Gastrocnemius medialis (tissue), 4 donors: ENCODE data around the gene UBE3C. TPM values are rescaled to one million over a fixed set of nuclear protein-coding genes. Genes with fewer than 3 reads are reported as not detected.

Source experiments
- ATAC-seq, 2 donors: fragments of 150-250 bp; one replicate each; pipeline ENCODE4 v1.9.1; 2016
- DNase-seq, 2 donors: peaks; one replicate each; pipeline ENCODE4 v3.0.0-alpha.2; 2019
- H3K27ac ChIP-seq, 4 donors: fragments of 200-600 bp; sonication (generic); 1 replicate in 1 of 4; 2 replicates in 3 of 4; pipeline ENCODE4 v1.5.1; 2016 to 2018; ENCODE audit warnings: mild to moderate bottlenecking in 2 of 4, moderate library complexity in 1 of 4
- H3K27me3 ChIP-seq, 3 donors: fragments of 200-600 bp; sonication (generic) in 2 of 3; 1 replicate in 1 of 3; 2 replicates in 2 of 3; pipeline versions ENCODE4 v1.5.1 to v1.6.0; 2016 to 2019; ENCODE audit warnings: mild to moderate bottlenecking in 1 of 3, moderate library complexity in 1 of 3
- H3K36me3 ChIP-seq, 2 donors: fragments of 200-600 bp; sonication (generic) in 1 of 2; one replicate each; pipeline ENCODE4 v1.5.1; 2017 to 2018
- H3K4me1 ChIP-seq, 2 donors: fragments of 200-600 bp; sonication (generic) in 1 of 2; one replicate each; pipeline ENCODE4 v1.5.1; 2016 to 2017; ENCODE audit warnings: mild to moderate bottlenecking in 2 of 2
- H3K4me3 ChIP-seq, 4 donors: fragments of 200-600 bp; sonication (generic) in 3 of 4; 1 replicate in 1 of 4; 2 replicates in 3 of 4; pipeline ENCODE4 v1.5.1; 2016 to 2019; ENCODE audit warnings: mild to moderate bottlenecking in 2 of 4
- H3K9me3 ChIP-seq, 3 donors: fragments of 200-600 bp; sonication (generic) in 2 of 3; 1 replicate in 1 of 3; 2 replicates in 2 of 3; pipeline ENCODE4 v1.5.1; 2016 to 2019
- CTCF ChIP-seq, 5 experiments: fragments of 450-650 bp in 3 of 5; fragments of 200-600 bp in 2 of 5; sonication (generic) in 2 of 5; IDR thresholded peaks in 4 of 5; conservative IDR thresholded peaks in 1 of 5; 1 replicate in 4 of 5; 2 replicates in 1 of 5; pipeline ENCODE4 v1.5.1; 2016 to 2019; ENCODE audit warnings: antibody characterized with exemption in 5 of 5, mild to moderate bottlenecking in 3 of 5, moderate library complexity in 3 of 5
- POLR2A ChIP-seq, 2 donors: fragments of 450-650 bp; IDR thresholded peaks; one replicate each; pipeline ENCODE4 v1.6.1; 2017; ENCODE audit warnings: antibody characterized with exemption in 2 of 2, mild to moderate bottlenecking in 2 of 2, moderate library complexity in 2 of 2
- in situ Hi-C, 4 donors: fragments of 200-750 bp; cut with MboI; loops; one replicate each; pipeline versions ENCODE4 v1.15.0 to v1.8.0; 2017; ENCODE audit warnings: low sequenced_read_pairs in 4 of 4
- intact Hi-C: fragments of 100-400 bp; cut with DNase I; formaldehyde crosslinking; loops from one replicate; pipeline ENCODE4 v1.15.1; 2023; ENCODE audit warnings: low total_unique reads
- total RNA-seq, 4 donors: library from RNA; depleted of rRNA; stranded (reverse); fragments of >200 nt; gene quantifications; one replicate each; pipeline versions ENCODE4 v1.1.0 to v1.2.3, GENCODE V29; 2016

UBE3C gene
- total RNA-seq, 4 donors from 2014 or later, result 64.4 to 123 (median 76.3) TPM

- no peaks in the 10 kb centered on the region for H3K27me3 ChIP-seq
- H3K4me1 ChIP-seq, result no peaks in the 10 kb centered on the region
- no peak overlapping the region for H3K4me3 ChIP-seq
- H3K9me3 ChIP-seq, result no peaks in the 10 kb centered on the region
- DNase-seq (no peak), ATAC-seq (no peak)
- H3K27ac ChIP-seq, result no peak overlapping the region
- in situ Hi-C loops, result no loop called here
- peaks cover 0 to 20% of the 10 kb centered on the region in 2 donors for H3K36me3 ChIP-seq
- intact Hi-C loops, result no loop called here
- TF ChIP-seq POLR2A (IDR thresholded peaks at IDR 0.05) (no peak), CTCF (IDR thresholded peaks at IDR 0.05 in 4 of 5, conservative IDR thresholded peaks at IDR 0.05 in 1 of 5) (no peak)
Observed at GRCh38 chr7:157210682-157211081, 72.0 kb downstream of the UBE3C start.

- TF ChIP-seq CTCF (IDR thresholded peaks at IDR 0.05 in 4 of 5, conservative IDR thresholded peaks at IDR 0.05 in 1 of 5), result no peak
- no peak for TF ChIP-seq POLR2A (IDR thresholded peaks at IDR 0.05)
- ATAC-seq (no peak), DNase-seq (no peak)
- Histone ChIP-seq H3K36me3 (peaks cover 0 to 17% of the 10 kb centered on the region in 2 donors), H3K4me3 (no peak overlapping the region), H3K9me3 (no peaks in the 10 kb centered on the region), H3K4me1 (no peaks in the 10 kb centered on the region), H3K27me3 (no peaks in the 10 kb centered on the region), H3K27ac (no peak overlapping the region)
- in situ Hi-C loops, result no loop called here
- intact Hi-C loops, result no loop called here
Observed at GRCh38 chr7:157211690-157212089, 73.0 kb downstream of the UBE3C start.

GRCh38 chr7:157219154-157219553 is 80.4 kb downstream of the UBE3C start:
- DNase-seq (no peak), ATAC-seq (no peak)
- in situ Hi-C loops, result no loop called here
- Histone ChIP-seq H3K27ac (no peak overlapping the region), H3K4me3 (no peak overlapping the region), H3K9me3 (no peaks in the 10 kb centered on the region), H3K27me3 (no peaks in the 10 kb centered on the region), H3K4me1 (no peaks in the 10 kb centered on the region), H3K36me3 (peaks cover 0 to 48% of the 10 kb centered on the region in 2 donors)
- intact Hi-C loops, result no loop called here
- TF ChIP-seq CTCF (IDR thresholded peaks at IDR 0.05 in 4 of 5, conservative IDR thresholded peaks at IDR 0.05 in 1 of 5), result no peak
- TF ChIP-seq POLR2A (IDR thresholded peaks at IDR 0.05), result no peak

GRCh38 chr7:157220916-157221569 is 82.3 kb downstream of the UBE3C start:
- Histone ChIP-seq H3K4me3 (no peak overlapping the region), H3K4me1 (no peaks in the 10 kb centered on the region), H3K27me3 (no peaks in the 10 kb centered on the region), H3K9me3 (no peaks in the 10 kb centered on the region), H3K36me3 (peaks cover 0 to 63% of the 10 kb centered on the region in 2 donors), H3K27ac (no peak overlapping the region)
- no peak for TF ChIP-seq CTCF (IDR thresholded peaks at IDR 0.05 in 4 of 5, conservative IDR thresholded peaks at IDR 0.05 in 1 of 5)
- no peak for TF ChIP-seq POLR2A (IDR thresholded peaks at IDR 0.05)
- in situ Hi-C loops, result no loop called here
- DNase-seq, result no peak
- intact Hi-C loops, result no loop called here
- ATAC-seq, result no peak

- H3K4me3 ChIP-seq, result no peak overlapping the region
- TF ChIP-seq CTCF (IDR thresholded peaks at IDR 0.05 in 4 of 5, conservative IDR thresholded peaks at IDR 0.05 in 1 of 5) (no peak), POLR2A (IDR thresholded peaks at IDR 0.05) (no peak)
- in situ Hi-C loops (no loop called here), intact Hi-C loops (no loop called here)
- H3K9me3 ChIP-seq, result no peaks in the 10 kb centered on the region
- no peaks in the 10 kb centered on the region for H3K4me1 ChIP-seq
- no peak for DNase-seq
- no peaks in the 10 kb centered on the region for H3K27me3 ChIP-seq
- H3K27ac ChIP-seq, result no peak overlapping the region
- H3K36me3 ChIP-seq, result peaks cover 0 to 60% of the 10 kb centered on the region in 2 donors
- no peak for ATAC-seq
Observed at GRCh38 chr7:157222687-157223086, 84.0 kb downstream of the UBE3C start.
